Measurements from ENCODE around the gene CUL9. TPM values are rescaled to one million over a fixed set of nuclear protein-coding genes. Genes with fewer than 3 reads are reported as not detected.
"Not testable (repeated sequence)": the region's sequence is repeated elsewhere in the genome, so short reads cannot be mapped to it uniquely, and the experiment has no call there.

CUL9 gene
- total RNA-seq, result 42.1 and 49.7 TPM in 2 replicates

- no peak for DNase-seq (ENCODE audit: extremely low read depth, low read depth, low spot score)
These were observed at the start of gene CUL9 for GRCh38 chr6:43181942-43182860. CUL9 (plus strand) TSS chr6:43182196; CDS start chr6:43184311, 2,115 bp downstream.

- no peak for DNase-seq (ENCODE audit: extremely low read depth, low read depth, low spot score)
These were observed 43.7 kb upstream of the CUL9 start for GRCh38 chr6:43138267-43138666.

- not testable (repeated sequence) for DNase-seq (ENCODE audit: extremely low read depth, low read depth, low spot score)
These were observed 42.0 kb upstream of the CUL9 start for GRCh38 chr6:43139973-43140372.

- DNase-seq (ENCODE audit: extremely low read depth, low read depth, low spot score), result no peak
These were observed 40.4 kb upstream of the CUL9 start for GRCh38 chr6:43141644-43142043.

- DNase-seq (ENCODE audit: extremely low read depth, low read depth, low spot score), result no peak
These were observed 39.9 kb upstream of the CUL9 start for GRCh38 chr6:43142101-43142500.

GRCh38 chr6:43143235-43144128 is 38.5 kb upstream of the CUL9 start:
- peak; percentile 27 for DNase-seq (ENCODE audit: extremely low read depth, low read depth, low spot score)

GRCh38 chr6:43144879-43145278 is 37.1 kb upstream of the CUL9 start:
- DNase-seq (ENCODE audit: extremely low read depth, low read depth, low spot score), result no peak

GRCh38 chr6:43146261-43146660 is 35.7 kb upstream of the CUL9 start:
- no peak for DNase-seq (ENCODE audit: extremely low read depth, low read depth, low spot score)

GRCh38 chr6:43146709-43147688 is 35.0 kb upstream of the CUL9 start:
- no peak for DNase-seq (ENCODE audit: extremely low read depth, low read depth, low spot score)

GRCh38 chr6:43147691-43148477 is 34.1 kb upstream of the CUL9 start:
- no peak for DNase-seq (ENCODE audit: extremely low read depth, low read depth, low spot score)

GRCh38 chr6:43149265-43149664 is 32.7 kb upstream of the CUL9 start:
- no peak for DNase-seq (ENCODE audit: extremely low read depth, low read depth, low spot score)

- no peak for DNase-seq (ENCODE audit: extremely low read depth, low read depth, low spot score)
These were observed 31.8 kb upstream of the CUL9 start for GRCh38 chr6:43150051-43150751.

- no peak for DNase-seq (ENCODE audit: extremely low read depth, low read depth, low spot score)
These were observed 22.4 kb upstream of the CUL9 start for GRCh38 chr6:43159599-43159998.

- DNase-seq (ENCODE audit: extremely low read depth, low read depth, low spot score), result no peak
These were observed 18.1 kb upstream of the CUL9 start for GRCh38 chr6:43163899-43164298.

GRCh38 chr6:43170417-43170930 is 11.5 kb upstream of the CUL9 start:
- DNase-seq (ENCODE audit: extremely low read depth, low read depth, low spot score), result peak; percentile 66

GRCh38 chr6:43170931-43171706 is 10.9 kb upstream of the CUL9 start, which contains the start of gene SRF:
SRF (plus strand) TSS chr6:43171269; CDS start chr6:43171657, 388 bp downstream.
- peak; percentile 94 for DNase-seq (ENCODE audit: extremely low read depth, low read depth, low spot score)

GRCh38 chr6:43171707-43172103 is 10.3 kb upstream of the CUL9 start:
- no peak for DNase-seq (ENCODE audit: extremely low read depth, low read depth, low spot score)
